ENCODE data around the gene SFXN5. TPM values are rescaled to one million over a fixed set of nuclear protein-coding genes. Genes with fewer than 3 reads are reported as not detected.

SFXN5 gene
- total and polyA plus RNA-seq, 2 of the 8 experiments (the other 6 are each of a cell fraction or from before 2014, with no cell fraction given), result 29.3 to 33.1 TPM

DNA sequence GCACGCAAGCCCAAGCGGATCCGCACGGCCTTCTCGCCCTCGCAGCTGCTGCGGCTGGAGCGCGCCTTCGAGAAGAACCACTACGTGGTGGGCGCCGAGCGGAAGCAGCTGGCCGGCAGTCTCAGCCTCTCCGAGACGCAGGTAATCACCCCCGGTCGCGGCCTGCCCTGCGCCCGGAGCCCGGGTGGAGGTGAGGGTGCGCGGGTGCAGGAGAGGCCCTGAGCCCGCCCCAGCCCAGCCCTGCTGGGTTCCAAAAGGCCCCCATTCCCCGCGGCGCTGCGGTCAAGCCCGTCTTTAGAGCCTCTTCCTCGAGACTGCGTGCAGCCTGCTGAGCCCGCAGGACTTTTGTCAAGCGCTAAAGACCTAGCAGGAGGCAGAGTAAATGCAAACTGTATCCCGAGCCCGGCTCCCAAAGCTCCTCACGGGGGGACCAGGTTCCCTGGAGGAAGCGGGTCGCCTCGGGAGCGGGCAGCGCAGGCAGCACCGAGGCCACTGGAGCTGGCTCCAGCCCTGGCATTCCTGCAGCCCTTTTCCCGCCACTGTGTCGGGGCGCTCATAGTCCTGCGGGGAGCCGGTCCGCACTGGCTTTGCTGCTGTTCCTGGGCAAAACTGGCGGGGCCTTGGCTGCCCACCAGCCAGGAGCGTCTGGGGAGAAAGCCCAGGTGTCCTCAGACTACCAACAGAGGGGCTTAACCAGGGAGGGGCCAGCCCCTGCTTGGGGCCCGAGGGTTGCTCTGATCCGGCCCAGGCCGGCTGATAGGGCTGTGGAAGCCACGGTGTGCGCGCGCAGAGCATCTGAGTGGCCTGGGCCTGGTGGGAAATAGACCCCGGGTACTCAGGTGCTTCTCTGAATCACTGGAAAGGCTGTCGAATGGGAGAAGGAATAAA, 146.9 kb downstream of the SFXN5 start (continued):
- TF ChIP-seq NANOG (IDR thresholded peaks at IDR 0.05; ENCODE audit: insufficient read depth, low read depth, low read length, poor library complexity, severe bottlenecking), result no peak
- TF ChIP-seq, protein P1, sequence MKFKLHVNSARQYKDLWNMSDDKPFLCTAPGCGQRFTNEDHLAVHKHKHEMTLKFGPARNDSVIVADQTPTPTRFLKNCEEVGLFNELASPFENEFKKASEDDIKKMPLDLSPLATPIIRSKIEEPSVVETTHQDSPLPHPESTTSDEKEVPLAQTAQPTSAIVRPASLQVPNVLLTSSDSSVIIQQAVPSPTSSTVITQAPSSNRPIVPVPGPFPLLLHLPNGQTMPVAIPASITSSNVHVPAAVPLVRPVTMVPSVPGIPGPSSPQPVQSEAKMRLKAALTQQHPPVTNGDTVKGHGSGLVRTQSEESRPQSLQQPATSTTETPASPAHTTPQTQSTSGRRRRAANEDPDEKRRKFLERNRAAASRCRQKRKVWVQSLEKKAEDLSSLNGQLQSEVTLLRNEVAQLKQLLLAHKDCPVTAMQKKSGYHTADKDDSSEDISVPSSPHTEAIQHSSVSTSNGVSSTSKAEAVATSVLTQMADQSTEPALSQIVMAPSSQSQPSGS (IDR thresholded peaks at IDR 0.05; ENCODE audit: low read length), result no peak
- TF ChIP-seq RXRA (IDR thresholded peaks at IDR 0.05; ENCODE audit: insufficient read depth, low read depth, low read length), result no peak
- TF ChIP-seq POLR2AphosphoS5 (IDR thresholded peaks at IDR 0.05; ENCODE audit: low read depth, low read length), result no peak
- peak; percentile 30; the same call in 1 of the 2 replicates for TF ChIP-seq CBX8 (IDR thresholded peaks at IDR 0.05; ENCODE audit: borderline replicate concordance, low read depth, low read length)
- TF ChIP-seq ASH2L (IDR thresholded peaks at IDR 0.05; ENCODE audit: low read length), result no peak
- TF ChIP-seq, protein P2, sequence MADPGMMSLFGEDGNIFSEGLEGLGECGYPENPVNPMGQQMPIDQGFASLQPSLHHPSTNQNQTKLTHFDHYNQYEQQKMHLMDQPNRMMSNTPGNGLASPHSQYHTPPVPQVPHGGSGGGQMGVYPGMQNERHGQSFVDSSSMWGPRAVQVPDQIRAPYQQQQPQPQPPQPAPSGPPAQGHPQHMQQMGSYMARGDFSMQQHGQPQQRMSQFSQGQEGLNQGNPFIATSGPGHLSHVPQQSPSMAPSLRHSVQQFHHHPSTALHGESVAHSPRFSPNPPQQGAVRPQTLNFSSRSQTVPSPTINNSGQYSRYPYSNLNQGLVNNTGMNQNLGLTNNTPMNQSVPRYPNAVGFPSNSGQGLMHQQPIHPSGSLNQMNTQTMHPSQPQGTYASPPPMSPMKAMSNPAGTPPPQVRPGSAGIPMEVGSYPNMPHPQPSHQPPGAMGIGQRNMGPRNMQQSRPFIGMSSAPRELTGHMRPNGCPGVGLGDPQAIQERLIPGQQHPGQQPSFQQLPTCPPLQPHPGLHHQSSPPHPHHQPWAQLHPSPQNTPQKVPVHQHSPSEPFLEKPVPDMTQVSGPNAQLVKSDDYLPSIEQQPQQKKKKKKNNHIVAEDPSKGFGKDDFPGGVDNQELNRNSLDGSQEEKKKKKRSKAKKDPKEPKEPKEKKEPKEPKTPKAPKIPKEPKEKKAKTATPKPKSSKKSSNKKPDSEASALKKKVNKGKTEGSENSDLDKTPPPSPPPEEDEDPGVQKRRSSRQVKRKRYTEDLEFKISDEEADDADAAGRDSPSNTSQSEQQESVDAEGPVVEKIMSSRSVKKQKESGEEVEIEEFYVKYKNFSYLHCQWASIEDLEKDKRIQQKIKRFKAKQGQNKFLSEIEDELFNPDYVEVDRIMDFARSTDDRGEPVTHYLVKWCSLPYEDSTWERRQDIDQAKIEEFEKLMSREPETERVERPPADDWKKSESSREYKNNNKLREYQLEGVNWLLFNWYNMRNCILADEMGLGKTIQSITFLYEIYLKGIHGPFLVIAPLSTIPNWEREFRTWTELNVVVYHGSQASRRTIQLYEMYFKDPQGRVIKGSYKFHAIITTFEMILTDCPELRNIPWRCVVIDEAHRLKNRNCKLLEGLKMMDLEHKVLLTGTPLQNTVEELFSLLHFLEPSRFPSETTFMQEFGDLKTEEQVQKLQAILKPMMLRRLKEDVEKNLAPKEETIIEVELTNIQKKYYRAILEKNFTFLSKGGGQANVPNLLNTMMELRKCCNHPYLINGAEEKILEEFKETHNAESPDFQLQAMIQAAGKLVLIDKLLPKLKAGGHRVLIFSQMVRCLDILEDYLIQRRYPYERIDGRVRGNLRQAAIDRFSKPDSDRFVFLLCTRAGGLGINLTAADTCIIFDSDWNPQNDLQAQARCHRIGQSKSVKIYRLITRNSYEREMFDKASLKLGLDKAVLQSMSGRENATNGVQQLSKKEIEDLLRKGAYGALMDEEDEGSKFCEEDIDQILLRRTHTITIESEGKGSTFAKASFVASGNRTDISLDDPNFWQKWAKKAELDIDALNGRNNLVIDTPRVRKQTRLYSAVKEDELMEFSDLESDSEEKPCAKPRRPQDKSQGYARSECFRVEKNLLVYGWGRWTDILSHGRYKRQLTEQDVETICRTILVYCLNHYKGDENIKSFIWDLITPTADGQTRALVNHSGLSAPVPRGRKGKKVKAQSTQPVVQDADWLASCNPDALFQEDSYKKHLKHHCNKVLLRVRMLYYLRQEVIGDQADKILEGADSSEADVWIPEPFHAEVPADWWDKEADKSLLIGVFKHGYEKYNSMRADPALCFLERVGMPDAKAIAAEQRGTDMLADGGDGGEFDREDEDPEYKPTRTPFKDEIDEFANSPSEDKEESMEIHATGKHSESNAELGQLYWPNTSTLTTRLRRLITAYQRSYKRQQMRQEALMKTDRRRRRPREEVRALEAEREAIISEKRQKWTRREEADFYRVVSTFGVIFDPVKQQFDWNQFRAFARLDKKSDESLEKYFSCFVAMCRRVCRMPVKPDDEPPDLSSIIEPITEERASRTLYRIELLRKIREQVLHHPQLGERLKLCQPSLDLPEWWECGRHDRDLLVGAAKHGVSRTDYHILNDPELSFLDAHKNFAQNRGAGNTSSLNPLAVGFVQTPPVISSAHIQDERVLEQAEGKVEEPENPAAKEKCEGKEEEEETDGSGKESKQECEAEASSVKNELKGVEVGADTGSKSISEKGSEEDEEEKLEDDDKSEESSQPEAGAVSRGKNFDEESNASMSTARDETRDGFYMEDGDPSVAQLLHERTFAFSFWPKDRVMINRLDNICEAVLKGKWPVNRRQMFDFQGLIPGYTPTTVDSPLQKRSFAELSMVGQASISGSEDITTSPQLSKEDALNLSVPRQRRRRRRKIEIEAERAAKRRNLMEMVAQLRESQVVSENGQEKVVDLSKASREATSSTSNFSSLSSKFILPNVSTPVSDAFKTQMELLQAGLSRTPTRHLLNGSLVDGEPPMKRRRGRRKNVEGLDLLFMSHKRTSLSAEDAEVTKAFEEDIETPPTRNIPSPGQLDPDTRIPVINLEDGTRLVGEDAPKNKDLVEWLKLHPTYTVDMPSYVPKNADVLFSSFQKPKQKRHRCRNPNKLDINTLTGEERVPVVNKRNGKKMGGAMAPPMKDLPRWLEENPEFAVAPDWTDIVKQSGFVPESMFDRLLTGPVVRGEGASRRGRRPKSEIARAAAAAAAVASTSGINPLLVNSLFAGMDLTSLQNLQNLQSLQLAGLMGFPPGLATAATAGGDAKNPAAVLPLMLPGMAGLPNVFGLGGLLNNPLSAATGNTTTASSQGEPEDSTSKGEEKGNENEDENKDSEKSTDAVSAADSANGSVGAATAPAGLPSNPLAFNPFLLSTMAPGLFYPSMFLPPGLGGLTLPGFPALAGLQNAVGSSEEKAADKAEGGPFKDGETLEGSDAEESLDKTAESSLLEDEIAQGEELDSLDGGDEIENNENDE (IDR thresholded peaks at IDR 0.05; ENCODE audit: insufficient replicate concordance, low read length), result no peak
- TF ChIP-seq SP2 (IDR thresholded peaks at IDR 0.05; ENCODE audit: low read length), result no peak
